Hepatocyte (in vitro differentiated cells): Measurements from ENCODE around the gene VAV3.

Source experiments
- EZH2 ChIP-seq: fragments of 200-600 bp; sonication (generic); IDR thresholded peaks from 2 replicates; pipeline ENCODE4 v1.6.1; 2016; ENCODE audit warnings: antibody characterized with exemption, mild to moderate bottlenecking, borderline replicate concordance
- EZH2phosphoT487 ChIP-seq: fragments of 200-600 bp; sonication (generic); IDR thresholded peaks from one replicate; pipeline ENCODE4 v1.6.1; 2018; ENCODE audit warnings: antibody characterized with exemption, mild to moderate bottlenecking, low read depth, moderate library complexity; ENCODE audit not compliant: unreplicated experiment, severe bottlenecking
- TF ChIP-seq, protein P1 (sequence below): fragments of 200-600 bp; sonication (generic); IDR thresholded peaks from 2 replicates; pipeline ENCODE4 v1.5.1; 2016; ENCODE audit warnings: antibody characterized with exemption, mild to moderate bottlenecking; ENCODE audit not compliant: poor library complexity

DNA sequence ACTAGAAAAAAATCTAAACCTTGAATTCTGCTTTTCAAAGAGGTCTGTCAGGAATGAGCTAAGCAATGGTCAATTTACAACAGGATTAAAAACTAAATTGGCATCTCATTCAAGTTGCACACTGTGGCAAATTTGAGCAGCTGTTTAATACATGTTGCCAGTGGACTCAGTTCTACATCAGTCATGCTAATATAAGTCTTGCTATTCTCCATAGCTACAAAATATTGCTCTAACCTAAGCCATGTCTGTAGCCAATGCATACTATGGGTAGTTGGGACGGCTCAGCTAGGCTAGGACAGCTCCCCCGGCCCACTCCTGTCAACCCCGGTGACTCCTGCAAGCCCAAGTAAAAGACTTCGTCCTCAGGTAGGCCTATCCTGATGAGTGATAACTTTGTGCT, 10.9 kb upstream of the VAV3 start:
- TF ChIP-seq, protein P1, sequence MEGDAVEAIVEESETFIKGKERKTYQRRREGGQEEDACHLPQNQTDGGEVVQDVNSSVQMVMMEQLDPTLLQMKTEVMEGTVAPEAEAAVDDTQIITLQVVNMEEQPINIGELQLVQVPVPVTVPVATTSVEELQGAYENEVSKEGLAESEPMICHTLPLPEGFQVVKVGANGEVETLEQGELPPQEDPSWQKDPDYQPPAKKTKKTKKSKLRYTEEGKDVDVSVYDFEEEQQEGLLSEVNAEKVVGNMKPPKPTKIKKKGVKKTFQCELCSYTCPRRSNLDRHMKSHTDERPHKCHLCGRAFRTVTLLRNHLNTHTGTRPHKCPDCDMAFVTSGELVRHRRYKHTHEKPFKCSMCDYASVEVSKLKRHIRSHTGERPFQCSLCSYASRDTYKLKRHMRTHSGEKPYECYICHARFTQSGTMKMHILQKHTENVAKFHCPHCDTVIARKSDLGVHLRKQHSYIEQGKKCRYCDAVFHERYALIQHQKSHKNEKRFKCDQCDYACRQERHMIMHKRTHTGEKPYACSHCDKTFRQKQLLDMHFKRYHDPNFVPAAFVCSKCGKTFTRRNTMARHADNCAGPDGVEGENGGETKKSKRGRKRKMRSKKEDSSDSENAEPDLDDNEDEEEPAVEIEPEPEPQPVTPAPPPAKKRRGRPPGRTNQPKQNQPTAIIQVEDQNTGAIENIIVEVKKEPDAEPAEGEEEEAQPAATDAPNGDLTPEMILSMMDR = no peak
- TF ChIP-seq EZH2phosphoT487 (no peak), EZH2 (no peak)
